Transverse colon (tissue), 4 donors: Measurements from ENCODE around the gene TBC1D10B.

Experiments
- CTCF ChIP-seq, 5 experiments: fragments of 200-600 bp in 3 of 5; fragments of 450-650 bp in 2 of 5; sonication (generic) in 3 of 5; IDR thresholded peaks; 1 replicate in 2 of 5; 2 replicates in 3 of 5; pipeline ENCODE4 v1.5.1; 2016 to 2017; ENCODE audit warnings: antibody characterized with exemption in 5 of 5, inconsistent platforms in 3 of 5, mild to moderate bottlenecking in 2 of 5, moderate library complexity in 1 of 5
- POLR2AphosphoS5 ChIP-seq, 3 donors: sonication (generic); formaldehyde crosslinking; IDR thresholded peaks; one replicate each; pipeline ENCODE4 v1.6.1; 2016; ENCODE audit warnings: antibody characterized with exemption in 3 of 3

DNA sequence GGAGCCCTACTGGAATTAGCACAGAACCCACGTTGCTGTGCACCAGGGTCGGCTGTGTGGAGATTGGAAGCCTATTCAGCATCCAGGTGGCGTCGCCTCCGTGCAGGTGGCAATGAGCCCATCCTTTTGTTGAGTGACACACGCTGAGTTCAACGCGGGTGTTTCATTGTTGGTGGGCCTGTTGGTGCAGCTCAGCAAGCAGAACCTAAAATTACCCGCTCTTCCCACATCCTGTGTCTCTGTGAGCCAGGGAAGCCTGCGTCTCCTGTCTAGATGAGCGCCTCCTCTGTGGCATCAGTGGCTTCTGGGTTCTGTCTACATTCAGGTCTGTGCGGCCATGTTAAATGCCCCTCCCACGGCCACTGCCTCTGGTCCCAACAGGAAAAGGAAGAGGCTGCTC is 29.7 kb downstream of the TBC1D10B start:
- TF ChIP-seq CTCF (IDR thresholded peaks at IDR 0.05) = no peak
- TF ChIP-seq POLR2AphosphoS5 (IDR thresholded peaks at IDR 0.05) = no peak
